Measurements from ENCODE around the gene TAOK3.
"Not testable (repeated sequence)": the region's sequence is repeated elsewhere in the genome, so short reads cannot be mapped to it uniquely, and the experiment has no call there.

Gene TAOK3

DNA sequence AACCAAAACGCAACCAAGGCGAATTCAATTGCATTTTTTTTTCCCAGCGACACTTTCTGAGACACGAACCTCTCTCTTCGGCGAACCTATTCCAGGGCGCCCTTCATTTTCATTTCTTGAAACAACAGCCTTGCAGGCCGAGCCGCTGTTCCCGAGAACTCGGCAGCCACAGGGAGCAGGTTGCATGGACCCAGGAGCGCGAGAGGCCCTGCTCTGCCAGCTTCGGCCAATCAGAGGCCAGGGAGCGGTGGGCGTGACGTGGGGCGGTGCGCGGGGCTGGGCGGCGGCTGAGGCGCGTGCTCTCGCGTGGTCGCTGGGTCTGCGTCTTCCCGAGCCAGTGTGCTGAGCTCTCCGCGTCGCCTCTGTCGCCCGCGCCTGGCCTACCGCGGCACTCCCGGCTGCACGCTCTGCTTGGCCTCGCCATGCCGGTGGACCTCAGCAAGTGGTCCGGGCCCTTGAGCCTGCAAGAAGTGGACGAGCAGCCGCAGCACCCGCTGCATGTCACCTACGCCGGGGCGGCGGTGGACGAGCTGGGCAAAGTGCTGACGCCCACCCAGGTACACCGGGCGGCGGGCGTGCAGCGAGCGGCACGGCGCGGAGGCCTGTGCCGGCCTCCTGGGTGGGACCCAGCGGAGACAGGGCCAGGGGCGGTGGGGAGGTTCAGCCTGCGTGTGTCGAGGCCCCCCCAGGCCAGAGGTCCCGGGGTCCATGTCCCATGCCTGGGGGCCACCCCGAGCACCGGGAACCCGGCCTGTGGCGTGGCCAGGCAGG, 236.7 kb downstream of the TAOK3 start, which contains the start of gene PEBP1:
Gene PEBP1, plus strand, starts transcription at position 337 of the 771 bp plus-strand sequence. Its CDS starts 86 bp downstream, at position 423.
- peak; percentile 63 for DNase-seq (ENCODE audit: low read depth)

DNA sequence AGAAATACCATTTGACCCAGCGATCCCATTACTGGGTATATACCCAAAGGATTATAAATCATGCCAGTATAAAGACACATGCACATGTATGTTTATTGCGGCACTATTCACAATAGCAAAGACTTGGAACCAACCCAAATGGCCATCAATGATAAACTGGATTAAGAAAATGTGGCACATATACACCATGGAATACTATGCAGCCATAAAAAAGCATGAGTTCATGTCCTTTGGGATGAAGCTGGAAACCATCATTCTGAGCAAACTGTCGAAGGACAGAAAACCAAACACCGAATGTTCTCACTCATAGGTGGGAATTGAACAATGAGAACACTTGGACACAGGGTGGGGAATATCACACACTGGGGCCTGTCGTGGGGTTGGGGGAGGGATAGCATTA, 243.3 kb downstream of the TAOK3 start:
- not testable (repeated sequence) for DNase-seq (ENCODE audit: low read depth)

DNA sequence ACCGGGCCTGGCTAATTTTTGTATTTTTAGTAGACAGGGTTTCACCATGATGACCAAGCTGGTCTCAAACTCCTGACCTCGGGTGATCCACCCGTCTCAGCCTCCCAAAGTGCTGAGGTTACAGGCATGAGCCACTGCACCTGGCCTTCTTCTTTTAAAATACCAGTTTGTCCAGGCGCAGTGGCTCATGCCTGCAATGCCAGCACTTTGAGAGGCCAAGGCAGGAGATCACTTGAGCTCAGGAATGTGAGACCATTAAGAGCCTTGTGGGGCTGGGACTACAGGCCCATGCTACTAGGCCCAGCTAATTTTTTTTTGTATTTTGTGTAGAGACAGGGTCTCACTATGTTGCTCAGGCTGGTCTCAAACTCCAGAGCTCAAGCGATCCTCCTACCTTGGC, 244.8 kb downstream of the TAOK3 start:
- no peak for DNase-seq (ENCODE audit: low read depth)

DNA sequence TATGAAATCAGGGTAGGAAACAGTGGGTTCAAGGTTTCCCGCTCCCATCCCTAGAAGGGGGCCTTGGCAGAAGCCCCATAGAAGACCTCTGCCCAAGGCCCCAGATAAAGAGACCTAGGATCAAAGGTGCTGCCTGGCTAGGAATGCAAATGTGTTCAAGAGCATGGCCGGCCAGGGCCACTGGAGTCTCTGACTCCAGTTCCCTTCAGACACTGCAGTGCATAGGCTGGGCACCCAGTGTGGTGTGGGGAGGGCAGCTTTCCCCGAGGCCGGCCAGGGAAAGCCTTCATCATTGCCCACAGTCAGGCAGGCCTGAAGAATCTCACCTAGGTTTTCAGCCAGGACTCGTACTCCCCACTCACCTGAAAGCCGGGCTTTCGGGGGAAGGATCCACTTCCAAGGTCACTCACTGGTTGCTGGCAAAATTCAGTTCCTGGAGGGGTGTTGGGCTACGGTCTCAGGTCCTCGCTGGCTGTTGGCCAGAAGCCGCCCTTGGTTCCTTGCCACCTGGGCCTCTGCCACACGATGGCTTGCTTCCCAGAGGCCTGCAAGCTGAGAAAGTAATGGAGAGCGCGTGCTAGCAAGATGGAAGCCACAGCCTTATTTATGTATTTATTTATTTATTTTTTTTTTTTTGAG, 246.5 kb downstream of the TAOK3 start:
- DNase-seq (ENCODE audit: low read depth) = no peak

DNA sequence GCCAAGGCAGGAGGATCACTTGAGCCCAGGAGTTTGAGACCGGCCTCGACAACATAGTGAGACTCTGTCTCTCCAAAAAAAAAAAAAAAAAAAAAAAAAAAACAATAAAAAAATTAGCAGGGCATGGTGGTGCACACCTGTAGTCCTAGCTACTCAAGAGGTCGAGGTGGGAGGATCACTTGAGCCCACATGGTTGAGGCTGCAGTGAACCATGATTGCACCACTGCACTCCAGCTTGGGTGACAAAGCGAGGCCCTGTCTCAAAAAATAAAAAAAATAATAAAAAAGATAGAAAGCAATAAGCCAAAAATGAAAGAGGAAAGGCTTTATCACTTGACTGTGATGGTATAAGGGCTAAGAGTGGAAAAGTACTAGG, 247.0 kb downstream of the TAOK3 start:
- no peak for DNase-seq (ENCODE audit: low read depth)

DNA sequence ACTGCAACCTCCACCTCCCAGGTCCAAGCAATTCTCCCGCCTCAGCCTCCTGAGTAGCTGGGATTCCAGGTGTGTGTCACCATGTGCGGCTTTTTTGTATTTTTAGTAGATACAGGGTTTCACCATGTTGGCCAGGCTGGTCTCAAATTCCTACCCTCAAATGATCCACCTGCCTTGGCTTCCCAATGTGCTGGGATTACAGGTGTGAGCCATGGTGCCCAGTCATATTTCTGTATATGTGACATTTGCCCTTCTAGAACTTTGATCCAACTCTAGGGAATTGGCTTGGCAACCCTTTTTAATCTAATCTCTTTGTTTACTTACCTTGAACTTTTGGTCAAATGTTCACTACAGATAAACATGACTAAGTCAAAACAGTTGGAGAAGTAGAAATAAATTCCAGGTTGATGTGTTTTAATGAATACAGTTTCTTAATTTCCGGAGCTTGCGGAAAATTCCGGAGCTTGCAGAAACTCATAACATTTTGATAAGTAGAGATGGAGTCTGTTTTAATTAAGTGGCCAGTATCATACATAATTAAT, 248.3 kb downstream of the TAOK3 start:
- DNase-seq (ENCODE audit: low read depth) = no peak

DNA sequence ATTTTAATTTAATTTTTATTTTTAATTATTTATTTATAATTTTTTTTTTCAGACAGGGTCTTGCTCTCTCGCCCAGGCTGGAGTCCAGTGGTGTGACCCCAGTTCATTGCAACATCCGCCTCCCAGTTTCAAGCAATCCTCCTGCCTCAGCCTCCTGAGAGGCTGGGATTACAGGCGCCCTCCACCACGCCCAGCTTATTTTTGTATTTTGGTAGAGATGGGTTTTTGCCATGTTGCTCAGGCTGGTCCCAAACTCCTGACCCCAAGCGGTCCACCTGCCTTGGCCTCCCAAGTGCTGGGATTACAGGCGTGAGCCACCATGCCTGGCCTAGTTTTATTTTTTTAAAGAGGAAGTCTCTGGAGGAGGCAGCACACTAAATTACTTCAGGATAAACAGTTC, 250.4 kb downstream of the TAOK3 start:
- no peak for DNase-seq (ENCODE audit: low read depth)

DNA sequence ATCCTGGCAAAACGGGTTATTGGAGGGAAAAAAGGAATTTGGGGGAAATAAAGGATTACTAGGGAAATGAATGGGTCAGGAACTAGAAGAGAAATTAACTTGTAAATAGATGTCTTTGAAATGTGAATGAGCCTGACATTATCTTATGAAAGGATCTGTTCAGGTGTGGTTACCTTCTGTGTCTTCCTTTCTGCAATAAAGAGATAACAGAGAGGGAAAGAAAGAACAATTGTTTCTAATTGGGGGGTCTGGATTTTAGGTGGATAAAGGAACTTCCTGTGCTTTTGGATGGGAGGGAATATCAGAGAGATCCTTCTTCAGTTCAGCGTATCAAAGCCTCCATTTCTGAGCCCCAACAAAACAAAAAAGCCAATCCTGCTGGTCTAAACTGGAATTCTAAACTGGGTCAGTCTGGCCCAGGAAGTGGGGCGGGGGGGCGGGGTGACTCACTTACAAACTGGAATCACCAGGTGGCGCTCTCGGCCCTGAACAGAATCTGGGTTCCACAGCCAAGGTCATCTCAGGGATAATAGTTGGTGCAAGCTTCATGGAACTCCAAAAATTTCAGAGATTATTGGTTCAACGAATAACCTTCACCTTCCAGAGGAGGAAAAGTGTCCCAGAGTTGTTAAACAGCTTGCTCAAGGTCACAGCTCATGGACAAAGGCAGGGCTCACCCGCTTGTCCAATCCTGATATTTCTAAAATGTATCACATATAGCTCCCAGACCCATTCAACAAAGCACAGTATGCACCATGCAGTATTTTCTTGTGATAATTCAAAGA, 251.9 kb downstream of the TAOK3 start:
- DNase-seq (ENCODE audit: low read depth) = no peak

DNA sequence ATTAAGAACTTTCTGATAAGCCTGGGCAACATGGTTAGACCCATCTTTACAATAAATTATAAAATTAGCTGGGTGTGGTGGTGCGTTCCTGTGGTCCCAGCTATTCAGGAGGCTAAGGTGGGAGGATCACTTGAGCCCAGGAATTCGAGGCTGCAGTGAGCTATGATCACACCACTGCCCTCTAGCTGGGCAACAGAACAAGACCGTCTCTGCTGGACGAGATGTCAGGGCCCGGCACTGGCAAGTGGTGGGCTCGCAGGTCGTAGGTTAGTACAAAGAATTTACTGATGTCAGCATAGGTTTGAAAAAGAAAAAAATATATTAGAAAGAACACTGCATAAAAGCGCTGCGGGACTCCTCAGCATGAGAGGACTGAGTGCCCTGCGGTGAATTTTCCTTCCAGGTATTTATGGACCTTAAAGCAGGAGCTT, 253.2 kb downstream of the TAOK3 start:
- no peak for DNase-seq (ENCODE audit: low read depth)

DNA sequence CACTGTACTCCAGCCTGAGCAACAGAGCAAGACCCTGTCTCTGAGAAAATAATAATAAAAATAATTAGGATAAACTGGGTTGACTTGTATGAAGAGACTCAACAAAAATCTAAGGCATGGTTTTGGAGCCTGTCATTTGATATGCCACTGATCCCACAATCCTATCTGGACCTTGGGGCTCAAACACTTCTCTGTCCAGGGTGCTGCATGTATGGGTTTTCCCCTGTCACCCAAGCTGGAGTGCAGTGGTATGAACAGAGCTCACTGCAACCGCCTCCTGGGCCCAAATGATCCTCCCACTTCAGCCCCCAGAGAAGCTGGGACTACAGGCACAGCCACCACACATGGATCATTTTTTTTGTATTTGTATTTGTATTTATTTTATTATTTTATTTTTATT, 263.6 kb downstream of the TAOK3 start:
- DNase-seq (ENCODE audit: low read depth) = no peak

DNA sequence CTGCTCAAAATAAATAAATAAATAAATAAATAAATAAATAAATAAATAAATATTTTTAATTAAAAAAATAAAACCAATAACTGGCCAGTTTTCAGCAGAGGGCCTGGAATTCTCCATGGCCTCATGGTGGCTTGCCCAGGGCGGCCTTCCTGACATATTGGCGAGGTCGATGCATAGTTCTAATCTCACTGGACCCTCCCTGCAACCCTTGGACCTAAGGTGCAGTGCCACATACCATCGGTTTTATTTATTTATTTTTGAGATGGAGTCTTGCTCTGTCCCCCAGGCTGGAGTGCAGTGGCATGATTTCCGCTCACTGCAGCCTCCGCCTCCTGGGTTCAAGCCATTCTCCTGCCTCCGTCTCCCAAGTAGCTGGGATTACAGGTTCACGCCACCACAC, 265.0 kb downstream of the TAOK3 start:
- no peak for DNase-seq (ENCODE audit: low read depth)

DNA sequence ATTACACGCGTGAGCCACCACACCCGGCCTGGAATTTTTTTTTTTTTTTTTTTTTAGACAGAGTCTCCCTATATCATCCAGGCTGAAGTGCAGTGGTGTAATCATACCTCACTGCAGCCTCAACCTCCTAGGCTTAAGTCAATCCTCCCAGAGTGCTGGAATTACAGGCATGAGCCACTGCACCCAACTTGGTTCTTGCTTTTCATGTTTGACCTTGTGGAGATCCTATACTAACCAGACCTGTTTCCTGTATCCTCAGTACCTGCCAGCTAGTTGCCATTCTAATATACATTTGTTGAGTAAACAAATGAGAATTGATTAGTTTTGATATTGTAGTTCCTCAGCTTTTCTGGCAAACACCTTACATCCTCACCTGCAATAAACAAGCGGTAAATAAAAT, 265.7 kb downstream of the TAOK3 start:
- DNase-seq (ENCODE audit: low read depth) = no peak

DNA sequence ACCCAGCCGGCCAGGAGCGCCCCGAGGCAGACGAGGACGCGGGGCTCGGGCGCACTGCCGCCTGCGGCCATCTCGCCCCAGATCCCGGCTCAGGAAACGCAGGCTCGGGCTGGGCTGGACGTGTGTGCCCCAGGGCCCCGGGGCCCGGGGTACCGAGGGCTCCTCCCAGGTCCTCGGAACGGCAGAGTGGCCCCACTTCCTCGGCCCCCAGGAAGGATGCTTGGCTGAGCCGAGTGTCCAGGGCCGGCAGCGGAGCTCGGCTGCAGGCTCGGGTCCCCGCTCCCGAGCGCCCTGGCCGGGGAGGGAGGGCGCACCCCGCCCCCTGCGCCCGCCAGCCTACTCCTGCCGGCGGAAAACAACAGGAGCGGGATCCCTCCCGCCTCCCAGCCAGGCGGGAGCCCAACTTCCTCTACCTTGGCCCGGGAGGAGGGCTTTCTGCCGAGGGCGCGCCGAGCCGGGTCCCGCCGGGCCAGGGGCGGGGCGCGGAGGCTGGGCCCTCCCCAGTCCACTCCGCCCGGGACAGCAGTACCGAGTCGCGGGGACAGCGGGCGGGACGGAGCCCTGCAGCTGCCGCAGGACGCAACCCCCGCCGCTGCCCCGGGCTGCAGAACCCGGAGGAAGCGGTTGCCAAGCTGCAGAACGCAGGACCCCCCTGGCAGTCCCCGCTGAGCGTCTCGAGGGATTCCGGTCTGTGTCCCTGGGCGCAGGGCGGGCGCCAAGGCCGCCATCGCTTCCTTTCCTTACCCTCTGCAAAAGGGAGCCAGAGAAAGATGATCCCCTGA, 268.9 kb downstream of the TAOK3 start, which contains the start of gene VSIG10:
Gene VSIG10, minus strand, starts transcription at position 411 of the 782 bp plus-strand sequence. Its CDS starts 340 bp downstream, at position 71.
- no peak for DNase-seq (ENCODE audit: low read depth)

DNA sequence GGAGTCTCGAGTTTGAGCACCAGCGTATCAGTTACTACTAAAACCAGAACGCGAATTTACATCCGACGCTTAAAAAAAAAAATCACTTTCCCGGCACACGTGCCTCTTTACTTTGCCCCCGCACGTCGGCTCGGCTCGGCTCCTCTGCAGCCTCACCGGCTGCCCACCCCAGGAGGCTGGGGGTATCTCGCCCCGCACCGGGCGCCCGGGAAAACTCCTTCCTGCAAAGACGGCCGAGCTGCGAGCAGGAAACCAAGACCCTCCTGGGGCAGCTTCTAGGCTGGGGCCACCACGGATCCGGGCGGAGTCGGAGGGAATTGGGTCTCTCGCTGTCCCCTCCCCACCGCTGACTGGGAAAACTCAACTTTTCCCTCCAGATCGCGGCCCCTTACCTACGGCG, 269.5 kb downstream of the TAOK3 start:
- no peak for DNase-seq (ENCODE audit: low read depth)

DNA sequence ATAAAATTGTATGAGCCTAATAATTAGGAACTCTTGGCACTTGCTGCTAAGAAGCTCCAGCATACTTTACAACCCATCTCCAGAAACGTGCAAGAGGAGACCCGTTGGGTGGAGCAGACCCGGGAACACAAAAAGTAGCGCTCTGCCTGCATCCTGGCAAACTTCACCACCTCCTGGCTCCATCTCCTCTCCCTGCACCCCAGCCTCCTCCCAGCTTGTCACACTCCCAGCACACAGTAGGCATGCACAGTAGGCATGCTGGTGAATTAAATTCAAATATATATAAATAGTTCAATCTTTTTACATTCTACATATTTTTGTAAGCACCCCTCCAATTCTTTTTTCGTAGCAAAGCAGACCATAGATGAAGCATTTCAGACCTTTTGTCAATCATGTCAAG, 270.1 kb downstream of the TAOK3 start:
- no peak for DNase-seq (ENCODE audit: low read depth)

DNA sequence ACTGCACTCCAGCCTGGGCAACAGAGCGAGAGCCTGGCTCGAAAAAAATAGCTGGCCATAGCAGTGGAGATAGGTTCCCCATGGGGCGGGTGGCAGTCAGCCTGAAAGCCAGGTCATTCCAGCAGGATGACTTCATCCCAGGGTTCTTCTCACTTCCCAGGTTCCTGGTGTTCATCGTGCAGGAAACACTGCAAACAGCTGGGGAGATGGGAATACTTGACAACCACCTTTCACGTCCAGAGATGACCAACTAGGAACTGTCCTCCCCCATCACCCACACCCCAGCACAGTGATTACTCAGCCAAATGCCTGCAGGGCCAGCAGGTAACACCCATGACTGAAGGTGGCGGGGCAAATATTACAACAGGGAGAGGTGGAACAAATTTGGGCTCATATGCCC, 270.6 kb downstream of the TAOK3 start:
- no peak for DNase-seq (ENCODE audit: low read depth)

DNA sequence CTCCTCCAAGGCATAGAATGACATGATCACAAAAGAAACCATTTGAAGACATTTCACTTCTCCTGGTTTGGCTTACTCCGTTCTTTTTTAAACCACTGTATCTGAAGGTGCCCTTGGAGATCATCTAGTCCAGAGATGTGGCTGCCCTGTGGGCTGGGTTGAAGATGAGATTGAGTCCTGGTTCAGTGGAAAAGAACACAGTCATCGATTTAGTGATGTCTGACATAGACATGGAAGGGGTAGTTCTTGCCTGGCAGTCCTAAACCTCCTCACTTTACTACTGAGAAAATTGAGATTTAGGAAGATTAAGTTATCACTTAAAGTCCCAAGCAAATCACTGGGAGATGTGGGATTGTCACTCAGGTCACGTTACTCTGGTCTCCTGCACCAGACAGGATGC, 271.7 kb downstream of the TAOK3 start:
- DNase-seq (ENCODE audit: low read depth) = no peak
